ENCODE measurements around the gene SORBS1.

DNA sequence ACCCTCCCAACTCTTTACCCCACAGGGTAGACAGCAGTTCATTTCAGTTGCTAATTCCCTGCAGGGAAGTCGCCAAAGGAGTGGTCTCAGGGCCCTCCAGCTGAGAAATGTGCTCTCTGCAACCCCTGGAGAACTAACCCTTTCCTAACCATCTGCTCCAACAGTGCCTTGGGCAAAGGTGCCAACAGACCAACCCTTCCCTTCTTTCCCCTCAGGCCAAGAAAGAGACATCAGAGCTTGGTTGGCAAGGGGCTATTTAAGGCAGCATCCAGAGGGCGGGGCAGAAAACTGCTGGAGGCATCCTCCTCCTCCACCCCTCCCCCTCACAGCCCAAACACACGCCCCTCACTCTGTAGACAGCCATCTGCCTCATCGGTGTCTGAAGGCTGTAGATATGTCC, 1.7 kb downstream of the SORBS1 start:
- TF ChIP-seq, protein P1, sequence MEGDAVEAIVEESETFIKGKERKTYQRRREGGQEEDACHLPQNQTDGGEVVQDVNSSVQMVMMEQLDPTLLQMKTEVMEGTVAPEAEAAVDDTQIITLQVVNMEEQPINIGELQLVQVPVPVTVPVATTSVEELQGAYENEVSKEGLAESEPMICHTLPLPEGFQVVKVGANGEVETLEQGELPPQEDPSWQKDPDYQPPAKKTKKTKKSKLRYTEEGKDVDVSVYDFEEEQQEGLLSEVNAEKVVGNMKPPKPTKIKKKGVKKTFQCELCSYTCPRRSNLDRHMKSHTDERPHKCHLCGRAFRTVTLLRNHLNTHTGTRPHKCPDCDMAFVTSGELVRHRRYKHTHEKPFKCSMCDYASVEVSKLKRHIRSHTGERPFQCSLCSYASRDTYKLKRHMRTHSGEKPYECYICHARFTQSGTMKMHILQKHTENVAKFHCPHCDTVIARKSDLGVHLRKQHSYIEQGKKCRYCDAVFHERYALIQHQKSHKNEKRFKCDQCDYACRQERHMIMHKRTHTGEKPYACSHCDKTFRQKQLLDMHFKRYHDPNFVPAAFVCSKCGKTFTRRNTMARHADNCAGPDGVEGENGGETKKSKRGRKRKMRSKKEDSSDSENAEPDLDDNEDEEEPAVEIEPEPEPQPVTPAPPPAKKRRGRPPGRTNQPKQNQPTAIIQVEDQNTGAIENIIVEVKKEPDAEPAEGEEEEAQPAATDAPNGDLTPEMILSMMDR (IDR thresholded peaks at IDR 0.05): no peak
- peak in 1 of 2 donors; percentile 25 for TF ChIP-seq POLR2AphosphoS5 (IDR thresholded peaks at IDR 0.05; ENCODE audit: insufficient read depth in 1 of 2, low read depth in 1 of 2)
